OCI-LY7 (cell line): Measurements from ENCODE around the gene CLSTN3. TPM values are rescaled to one million over a fixed set of nuclear protein-coding genes. Genes with fewer than 3 reads are reported as not detected.

Source experiments
- Bru-seq: library from RNA; stranded (reverse); fragments of 400-500 nt; gene quantifications from one replicate; lab custom pipeline; 2021; lab: Mats Ljungman, UMichigan
- BruChase-seq, 2 experiments: library from RNA; stranded (reverse); fragments of 400-500 nt; gene quantifications; one replicate each; lab custom pipeline; 2021; lab: Mats Ljungman, UMichigan
- BruUV-seq: library from RNA; stranded (reverse); fragments of 400-500 nt; replicated peaks from 2 replicates; lab custom pipeline; 2021; lab: Mats Ljungman, UMichigan
- CTCF ChIA-PET: fragments of 300-600 bp; sonication (Branson Sonifier 250); formaldehyde crosslinking; loops from one replicate; lab custom pipeline; 2022; ENCODE audit warnings: antibody characterized with exemption; ENCODE audit not compliant: unreplicated experiment; lab: Charles Lee
- POLR2A ChIA-PET: fragments of 300-600 bp; sonication (Branson Sonifier 250); formaldehyde crosslinking; loops from one replicate; lab custom pipeline; 2022; ENCODE audit warnings: antibody characterized with exemption; lab: Charles Lee
- DNase-seq: peaks from one replicate; pipeline ENCODE4 v3.0.0-alpha.2; 2015; ENCODE audit warnings: low spot score
- H2AFZ ChIP-seq: fragments of 200-600 bp; sonication (generic), shearing (Covaris generic); 2 replicates; pipeline ENCODE4 v1.6.1; 2014; ENCODE audit warnings: mild to moderate bottlenecking, antibody characterized with exemption, low read length, moderate library complexity
- H3K27ac ChIP-seq: fragments of 200-600 bp; sonication (generic); 2 replicates; pipeline ENCODE4 v1.5.1; 2014; ENCODE audit warnings: mixed run types, low read depth, mild to moderate bottlenecking, moderate library complexity, low read length, inconsistent platforms; ENCODE audit not compliant: poor library complexity, severe bottlenecking
- H3K36me3 ChIP-seq: fragments of 200-600 bp; sonication (generic); 2 replicates; pipeline ENCODE4 v1.6.1; 2014; ENCODE audit warnings: mild to moderate bottlenecking, antibody characterized with exemption, low read length, moderate library complexity, mixed read lengths; ENCODE audit not compliant: insufficient read depth
- H3K4me1 ChIP-seq: fragments of 200-600 bp; sonication (generic); 2 replicates; pipeline ENCODE4 v1.5.1; 2014; ENCODE audit warnings: mild to moderate bottlenecking, low read length; ENCODE audit not compliant: insufficient read depth, poor library complexity, severe bottlenecking
- H3K4me2 ChIP-seq: fragments of 200-600 bp; sonication (generic); 2 replicates; pipeline ENCODE4 v1.6.1; 2014; ENCODE audit warnings: mild to moderate bottlenecking, low read length
- H3K4me3 ChIP-seq: fragments of 200-600 bp; sonication (generic); 2 replicates; pipeline ENCODE4 v1.5.1; 2014; ENCODE audit warnings: mild to moderate bottlenecking, low read depth, low read length; ENCODE audit not compliant: poor library complexity, severe bottlenecking
- H3K79me2 ChIP-seq: fragments of 200-600 bp; sonication (generic); 2 replicates; pipeline ENCODE4 v1.6.1; 2016; ENCODE audit warnings: low read depth, mild to moderate bottlenecking, low read length, moderate library complexity, mixed read lengths; ENCODE audit not compliant: insufficient read depth
- H3K9me2 ChIP-seq: fragments of 200-600 bp; sonication (generic); 2 replicates; pipeline ENCODE4 v1.6.1; 2016; ENCODE audit warnings: mild to moderate bottlenecking, low read length, mixed read lengths; ENCODE audit not compliant: insufficient read depth
- H3K9me3 ChIP-seq: fragments of 200-600 bp; sonication (generic); 2 replicates; pipeline ENCODE4 v1.6.1; 2014; ENCODE audit warnings: mild to moderate bottlenecking, mixed run types, low read length, mixed read lengths
- H4K20me1 ChIP-seq: fragments of 200-600 bp; sonication (generic); 2 replicates; pipeline ENCODE4 v1.6.1; 2014; ENCODE audit warnings: mild to moderate bottlenecking, antibody characterized with exemption, low read length, moderate library complexity, mixed read lengths; ENCODE audit not compliant: insufficient read depth
- EZH2phosphoT487 ChIP-seq: fragments of 200-600 bp; sonication (generic); IDR thresholded peaks from 2 replicates; pipeline ENCODE4 v1.6.1; 2018; ENCODE audit warnings: low read depth, borderline replicate concordance, mild to moderate bottlenecking, mixed run types, antibody characterized with exemption, low read length, moderate library complexity, mixed read lengths
- intact Hi-C: fragments of 100-400 bp; cut with micrococcal nuclease; formaldehyde crosslinking; loops from one replicate; pipeline ENCODE4 v1.10.0; 2022; ENCODE audit not compliant: unreplicated experiment
- long read RNA-seq: library from polyadenylated mRNA; stranded (forward); transcript quantifications from one replicate; pipeline ENCODE4 v2.0.0, GENCODE V29; 2022
- total RNA-seq, 2 experiments: library from RNA; depleted of rRNA in 1 of 2; stranded (reverse); fragments of >200 nt in 1 of 2; shearing (Covaris generic) in 1 of 2; gene quantifications; 2 replicates each; pipeline ENCODE4 v1.2.3, GENCODE V29; 2014 to 2022
- TF ChIP-seq, protein P1 (sequence below): fragments of 200-600 bp; sonication (generic); conservative IDR thresholded peaks from 2 replicates; pipeline ENCODE4 v1.5.1; 2014; ENCODE audit warnings: mild to moderate bottlenecking, antibody characterized with exemption, low read length, moderate library complexity, mixed read lengths

The CLSTN3 gene
- total RNA-seq (2014; rRNA removed; shearing (Covaris generic)) = 17.9 and 34.2 TPM in 2 replicates
- 17.3 and 18.5 TPM in 2 replicates for total RNA-seq (2022)
- Bru-seq, nascent RNA = percentile 47 among the genes with signal in this experiment
- BruChase-seq, experiment 1, labeled RNA remaining after a 6-hour chase = percentile 50 among the genes with signal in this experiment
- BruChase-seq, experiment 2, labeled RNA remaining after a 2-hour chase = percentile 47 among the genes with signal in this experiment
- long read RNA-seq, full-length matches to known transcripts = 2 of 5 reads
- long read RNA-seq, partial matches to known transcripts = 0 of 5 reads
- long read RNA-seq, other reads (novel, unspliced or antisense) = 3 of 5 reads

DNA sequence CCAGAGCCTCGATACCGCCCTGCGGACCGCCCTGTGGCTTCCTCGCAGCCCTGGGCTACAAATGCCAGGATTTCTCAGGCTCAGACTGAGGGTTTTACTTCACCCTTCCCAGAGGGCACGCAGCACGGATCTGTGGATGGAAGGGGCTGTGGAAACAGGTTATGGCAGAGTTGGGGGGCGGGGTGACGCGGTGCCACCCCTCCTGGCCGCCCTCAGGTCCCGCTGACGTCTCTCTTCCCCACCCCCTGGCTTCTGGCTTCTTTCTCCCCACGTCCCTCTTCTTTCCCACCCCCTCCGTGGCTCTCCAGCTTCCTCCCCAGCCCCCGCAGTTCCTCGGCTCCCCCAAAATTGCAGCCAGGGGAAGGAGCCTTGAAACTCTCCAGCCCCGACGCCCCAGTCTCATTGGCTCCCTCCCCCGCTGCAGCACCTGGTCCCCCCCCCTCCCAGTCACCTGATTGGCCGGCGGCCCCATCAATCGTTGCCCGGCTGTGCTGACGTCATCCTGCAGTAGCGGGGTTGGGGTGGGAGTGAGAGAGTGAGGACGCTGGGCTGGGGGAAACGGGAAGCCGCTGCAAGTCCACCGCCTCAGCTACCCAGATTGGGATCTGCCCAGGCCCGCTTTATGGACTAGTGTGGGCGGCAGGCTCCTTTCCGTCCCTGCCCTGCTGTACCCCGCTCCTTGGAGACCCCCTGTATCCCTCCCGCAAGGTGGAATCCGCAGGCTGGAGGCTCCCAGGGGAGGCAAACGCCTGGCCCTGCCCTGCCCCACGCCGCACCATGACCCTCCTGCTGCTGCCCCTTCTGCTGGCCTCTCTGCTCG lies at the start of gene CLSTN3:
TSS of gene CLSTN3 (plus strand) at position 500 of the 820 bp plus-strand sequence. CDS start at position 778, 278 bp downstream.
- no TSS peak for BruUV-seq
- Histone ChIP-seq H3K4me1 (peaks cover 20% of the 10 kb centered on the region), H3K79me2 (no peaks in the 10 kb centered on the region), H3K27ac (no peak within 1 kb of the TSS), H2AFZ (peak within 1 kb of the TSS; percentile 87), H3K9me3 (no peaks in the 10 kb centered on the region), H3K36me3 (no peaks in the 10 kb centered on the region), H4K20me1 (no peaks in the 10 kb centered on the region), H3K4me2 (peak within 1 kb of the TSS; percentile 86), H3K4me3 (peak within 1 kb of the TSS; percentile 79), H3K9me2 (no peaks in the 10 kb centered on the region)
- DNase-seq = peak; percentile 88
- TF ChIP-seq, protein P1, sequence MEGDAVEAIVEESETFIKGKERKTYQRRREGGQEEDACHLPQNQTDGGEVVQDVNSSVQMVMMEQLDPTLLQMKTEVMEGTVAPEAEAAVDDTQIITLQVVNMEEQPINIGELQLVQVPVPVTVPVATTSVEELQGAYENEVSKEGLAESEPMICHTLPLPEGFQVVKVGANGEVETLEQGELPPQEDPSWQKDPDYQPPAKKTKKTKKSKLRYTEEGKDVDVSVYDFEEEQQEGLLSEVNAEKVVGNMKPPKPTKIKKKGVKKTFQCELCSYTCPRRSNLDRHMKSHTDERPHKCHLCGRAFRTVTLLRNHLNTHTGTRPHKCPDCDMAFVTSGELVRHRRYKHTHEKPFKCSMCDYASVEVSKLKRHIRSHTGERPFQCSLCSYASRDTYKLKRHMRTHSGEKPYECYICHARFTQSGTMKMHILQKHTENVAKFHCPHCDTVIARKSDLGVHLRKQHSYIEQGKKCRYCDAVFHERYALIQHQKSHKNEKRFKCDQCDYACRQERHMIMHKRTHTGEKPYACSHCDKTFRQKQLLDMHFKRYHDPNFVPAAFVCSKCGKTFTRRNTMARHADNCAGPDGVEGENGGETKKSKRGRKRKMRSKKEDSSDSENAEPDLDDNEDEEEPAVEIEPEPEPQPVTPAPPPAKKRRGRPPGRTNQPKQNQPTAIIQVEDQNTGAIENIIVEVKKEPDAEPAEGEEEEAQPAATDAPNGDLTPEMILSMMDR = no peak
- TF ChIP-seq EZH2phosphoT487 = no peak
- intact Hi-C loops = no loop called here
- ChIA-PET POLR2A (interaction anchor here (0.8 kb wide), 1 partner anchor 63 kb away, joined by 6 read pairs; no protein-coding TSS in a partner anchor), CTCF (interaction anchor here (0.7 to 1.0 kb wide), 2 partner anchors 10 to 12 kb away, joined by 3 to 4 read pairs; no protein-coding TSS in a partner anchor)

DNA sequence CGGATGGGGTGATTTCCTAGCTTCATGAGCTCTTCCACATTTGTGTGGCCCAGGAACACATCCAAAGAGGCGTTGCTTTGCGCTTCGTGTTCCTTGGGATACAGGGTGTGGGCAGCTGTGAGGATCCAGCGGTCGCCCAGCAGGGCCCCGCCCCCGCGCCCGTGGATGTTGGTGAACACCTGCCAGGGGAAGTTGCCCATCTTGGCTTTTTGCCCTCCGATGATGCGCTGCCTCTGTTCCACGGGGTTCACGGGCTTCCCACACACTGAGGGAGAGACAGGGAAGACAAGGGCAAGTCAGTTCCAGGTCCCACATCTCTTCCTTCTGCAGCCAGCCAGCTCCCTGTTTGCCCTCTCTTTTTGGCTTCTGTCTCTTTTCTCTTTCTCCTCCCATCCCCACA lies 49.1 kb upstream of the CLSTN3 start:
- CTCF ChIA-PET = no interaction called here
- intact Hi-C loops = no loop called here
- BruUV-seq = no TSS peak

More for the DNA sequence above, 49.1 kb upstream of the CLSTN3 start:
- no peak for DNase-seq
- Histone ChIP-seq H3K9me3 (peaks cover 14% of the 10 kb centered on the region; the same call in 1 of the 2 replicates), H3K9me2 (no peaks in the 10 kb centered on the region), H3K4me1 (no peaks in the 10 kb centered on the region), H3K27ac (no peak overlapping the region), H3K36me3 (no peaks in the 10 kb centered on the region), H4K20me1 (no peaks in the 10 kb centered on the region), H3K4me2 (no peak overlapping the region), H3K4me3 (no peak overlapping the region), H3K79me2 (no peaks in the 10 kb centered on the region), H2AFZ (no peak overlapping the region)
- TF ChIP-seq, protein P1 = no peak
- no peak for TF ChIP-seq EZH2phosphoT487
- POLR2A ChIA-PET = no interaction called here
